ENCODE results near the gene CDC14B.

DNA sequence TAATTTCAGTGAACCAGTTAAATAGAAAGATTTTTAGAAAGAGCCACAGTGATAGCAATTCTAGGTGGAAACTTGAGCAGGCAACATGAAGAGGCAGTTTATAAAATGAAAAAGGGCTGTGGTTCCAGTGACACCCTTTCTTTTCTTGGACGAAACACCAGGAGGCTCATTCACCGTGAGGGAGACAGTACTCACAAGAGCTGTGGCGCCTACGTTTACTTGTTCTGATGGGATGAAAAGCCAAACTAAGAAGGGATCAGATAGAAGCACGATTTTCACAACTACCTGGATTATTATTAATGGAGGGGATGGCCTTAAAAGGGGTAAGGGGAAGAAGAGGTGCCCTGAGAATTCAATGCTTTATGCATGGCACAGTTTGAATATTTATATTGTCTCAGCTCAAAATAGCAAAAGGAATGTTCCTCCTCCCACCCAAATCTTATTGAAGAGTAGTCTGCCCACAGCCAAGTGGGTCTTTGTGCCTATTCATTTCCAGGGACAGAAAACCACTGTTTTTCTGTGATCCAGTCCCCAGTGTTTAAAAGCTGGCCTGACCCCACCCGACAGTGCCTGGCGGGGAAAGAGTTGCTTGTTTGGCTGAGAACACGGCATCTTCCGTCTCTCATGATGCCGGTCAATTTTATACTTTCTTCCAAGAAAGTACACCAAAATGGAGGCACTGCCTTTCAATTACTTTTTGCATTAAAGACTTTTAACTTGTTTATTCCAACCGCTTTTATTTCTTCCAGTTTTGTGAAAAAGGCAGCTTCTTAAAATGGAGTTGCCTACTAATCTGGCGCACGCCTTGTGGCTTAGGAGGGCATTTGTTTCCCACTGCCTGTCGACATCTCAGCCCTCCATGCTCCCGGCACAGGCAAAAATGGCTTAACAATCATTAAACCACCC is 117.8 kb downstream of the CDC14B start:
- TF ChIP-seq, protein P1, sequence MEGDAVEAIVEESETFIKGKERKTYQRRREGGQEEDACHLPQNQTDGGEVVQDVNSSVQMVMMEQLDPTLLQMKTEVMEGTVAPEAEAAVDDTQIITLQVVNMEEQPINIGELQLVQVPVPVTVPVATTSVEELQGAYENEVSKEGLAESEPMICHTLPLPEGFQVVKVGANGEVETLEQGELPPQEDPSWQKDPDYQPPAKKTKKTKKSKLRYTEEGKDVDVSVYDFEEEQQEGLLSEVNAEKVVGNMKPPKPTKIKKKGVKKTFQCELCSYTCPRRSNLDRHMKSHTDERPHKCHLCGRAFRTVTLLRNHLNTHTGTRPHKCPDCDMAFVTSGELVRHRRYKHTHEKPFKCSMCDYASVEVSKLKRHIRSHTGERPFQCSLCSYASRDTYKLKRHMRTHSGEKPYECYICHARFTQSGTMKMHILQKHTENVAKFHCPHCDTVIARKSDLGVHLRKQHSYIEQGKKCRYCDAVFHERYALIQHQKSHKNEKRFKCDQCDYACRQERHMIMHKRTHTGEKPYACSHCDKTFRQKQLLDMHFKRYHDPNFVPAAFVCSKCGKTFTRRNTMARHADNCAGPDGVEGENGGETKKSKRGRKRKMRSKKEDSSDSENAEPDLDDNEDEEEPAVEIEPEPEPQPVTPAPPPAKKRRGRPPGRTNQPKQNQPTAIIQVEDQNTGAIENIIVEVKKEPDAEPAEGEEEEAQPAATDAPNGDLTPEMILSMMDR (IDR thresholded peaks at IDR 0.05; ENCODE audit: low read depth, low read length, missing input control), result no peak
- no peak for TF ChIP-seq HNF4A (conservative IDR thresholded peaks at IDR 0.05)
- no peak for TF ChIP-seq SP1 (IDR thresholded peaks at IDR 0.05)
- no peak for TF ChIP-seq FOXA1 (IDR thresholded peaks at IDR 0.05)
- TF ChIP-seq, protein P2, sequence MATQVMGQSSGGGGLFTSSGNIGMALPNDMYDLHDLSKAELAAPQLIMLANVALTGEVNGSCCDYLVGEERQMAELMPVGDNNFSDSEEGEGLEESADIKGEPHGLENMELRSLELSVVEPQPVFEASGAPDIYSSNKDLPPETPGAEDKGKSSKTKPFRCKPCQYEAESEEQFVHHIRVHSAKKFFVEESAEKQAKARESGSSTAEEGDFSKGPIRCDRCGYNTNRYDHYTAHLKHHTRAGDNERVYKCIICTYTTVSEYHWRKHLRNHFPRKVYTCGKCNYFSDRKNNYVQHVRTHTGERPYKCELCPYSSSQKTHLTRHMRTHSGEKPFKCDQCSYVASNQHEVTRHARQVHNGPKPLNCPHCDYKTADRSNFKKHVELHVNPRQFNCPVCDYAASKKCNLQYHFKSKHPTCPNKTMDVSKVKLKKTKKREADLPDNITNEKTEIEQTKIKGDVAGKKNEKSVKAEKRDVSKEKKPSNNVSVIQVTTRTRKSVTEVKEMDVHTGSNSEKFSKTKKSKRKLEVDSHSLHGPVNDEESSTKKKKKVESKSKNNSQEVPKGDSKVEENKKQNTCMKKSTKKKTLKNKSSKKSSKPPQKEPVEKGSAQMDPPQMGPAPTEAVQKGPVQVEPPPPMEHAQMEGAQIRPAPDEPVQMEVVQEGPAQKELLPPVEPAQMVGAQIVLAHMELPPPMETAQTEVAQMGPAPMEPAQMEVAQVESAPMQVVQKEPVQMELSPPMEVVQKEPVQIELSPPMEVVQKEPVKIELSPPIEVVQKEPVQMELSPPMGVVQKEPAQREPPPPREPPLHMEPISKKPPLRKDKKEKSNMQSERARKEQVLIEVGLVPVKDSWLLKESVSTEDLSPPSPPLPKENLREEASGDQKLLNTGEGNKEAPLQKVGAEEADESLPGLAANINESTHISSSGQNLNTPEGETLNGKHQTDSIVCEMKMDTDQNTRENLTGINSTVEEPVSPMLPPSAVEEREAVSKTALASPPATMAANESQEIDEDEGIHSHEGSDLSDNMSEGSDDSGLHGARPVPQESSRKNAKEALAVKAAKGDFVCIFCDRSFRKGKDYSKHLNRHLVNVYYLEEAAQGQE (IDR thresholded peaks at IDR 0.05), result no peak
- no peak for TF ChIP-seq YY1 (IDR thresholded peaks at IDR 0.05)

All from liver (tissue), 3 donors.